ENCODE measurements around the gene NXPE2. TPM values are rescaled to one million over a fixed set of nuclear protein-coding genes. Genes with fewer than 3 reads are reported as not detected.

Gene NXPE2
- total RNA-seq, 1 donor from 2014 or later, result not detected

GRCh38 chr11:114719562-114719961 lies 41.2 kb downstream of the NXPE2 start:
- H3K4me1 Mint-ChIP-seq (ENCODE audit: unreplicated experiment), result no peaks in the 10 kb centered on the region
- H3K36me3 Mint-ChIP-seq, result no peaks in the 10 kb centered on the region
- no peak overlapping the region for H3K4me3 Mint-ChIP-seq
- no peak for DNase-seq (ENCODE audit: extremely low spot score, unreplicated experiment)
- no peak overlapping the region for H3K27ac Mint-ChIP-seq
- no peaks in the 10 kb centered on the region for H3K9me3 Mint-ChIP-seq
- H3K27me3 Mint-ChIP-seq, result peaks cover 7% of the 10 kb centered on the region
- no peak for TF ChIP-seq CTCF (conservative IDR thresholded peaks at IDR 0.05)

- TF ChIP-seq CTCF (conservative IDR thresholded peaks at IDR 0.05), result no peak
- H3K27me3 Mint-ChIP-seq, result peaks cover 21% of the 10 kb centered on the region
- no peak overlapping the region for H3K4me3 Mint-ChIP-seq
- no peaks in the 10 kb centered on the region for H3K36me3 Mint-ChIP-seq
- no peaks in the 10 kb centered on the region for H3K4me1 Mint-ChIP-seq (ENCODE audit: unreplicated experiment)
- no peak for DNase-seq (ENCODE audit: extremely low spot score, unreplicated experiment)
- H3K27ac Mint-ChIP-seq, result no peak overlapping the region
- peaks cover 4% of the 10 kb centered on the region for H3K9me3 Mint-ChIP-seq
Measured at GRCh38 chr11:114724916-114725524, 46.7 kb downstream of the NXPE2 start.

GRCh38 chr11:114725623-114726022 lies 47.3 kb downstream of the NXPE2 start:
- H3K27ac Mint-ChIP-seq, result no peak overlapping the region
- TF ChIP-seq CTCF (conservative IDR thresholded peaks at IDR 0.05), result no peak
- H3K36me3 Mint-ChIP-seq, result no peaks in the 10 kb centered on the region
- no peak for DNase-seq (ENCODE audit: extremely low spot score, unreplicated experiment)
- H3K4me3 Mint-ChIP-seq, result no peak overlapping the region
- peaks cover 4% of the 10 kb centered on the region for H3K9me3 Mint-ChIP-seq
- H3K4me1 Mint-ChIP-seq (ENCODE audit: unreplicated experiment), result no peaks in the 10 kb centered on the region
- peaks cover 21% of the 10 kb centered on the region for H3K27me3 Mint-ChIP-seq

GRCh38 chr11:114736806-114737205 lies 58.5 kb downstream of the NXPE2 start:
- Mint-ChIP-seq H3K36me3 (no peaks in the 10 kb centered on the region), H3K4me1 (ENCODE audit: unreplicated experiment) (no peaks in the 10 kb centered on the region), H3K27ac (no peak overlapping the region), H3K9me3 (peaks cover 9% of the 10 kb centered on the region), H3K4me3 (no peak overlapping the region), H3K27me3 (peaks cover 2% of the 10 kb centered on the region)
- DNase-seq (ENCODE audit: extremely low spot score, unreplicated experiment), result no peak
- TF ChIP-seq CTCF (conservative IDR thresholded peaks at IDR 0.05), result no peak

GRCh38 chr11:114738954-114739353 lies 60.6 kb downstream of the NXPE2 start:
- no peak for DNase-seq (ENCODE audit: extremely low spot score, unreplicated experiment)
- Mint-ChIP-seq H3K36me3 (no peaks in the 10 kb centered on the region), H3K4me1 (ENCODE audit: unreplicated experiment) (no peaks in the 10 kb centered on the region), H3K4me3 (no peak overlapping the region), H3K27ac (no peak overlapping the region), H3K9me3 (peaks cover 9% of the 10 kb centered on the region), H3K27me3 (peaks cover 2% of the 10 kb centered on the region)
- TF ChIP-seq CTCF (conservative IDR thresholded peaks at IDR 0.05), result peak; percentile 84
